ENCODE measurements around the gene IL13. TPM values are rescaled to one million over a fixed set of nuclear protein-coding genes. Genes with fewer than 3 reads are reported as not detected.

Gene IL13
- total and polyA plus RNA-seq, 5 donors, result not detected

DNA sequence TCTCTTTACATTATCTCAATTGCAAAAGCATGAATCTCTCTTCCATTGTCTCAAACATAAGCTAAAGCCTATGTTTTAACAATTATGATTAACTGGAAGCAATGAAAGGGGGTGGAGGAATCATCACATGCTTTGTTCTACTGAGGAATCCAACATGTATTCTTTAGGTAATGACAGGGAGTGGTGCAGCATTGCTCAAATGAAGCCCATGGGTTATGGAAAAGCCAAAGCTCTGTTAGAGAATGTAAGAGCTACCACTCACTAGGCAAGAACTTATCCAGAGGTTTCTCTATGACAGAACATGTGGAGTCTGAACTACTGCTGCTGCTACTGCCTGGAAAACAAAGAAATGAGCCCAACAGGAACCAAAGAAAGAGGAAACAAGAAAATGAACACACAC is 50.7 kb downstream of the IL13 start:
- Histone ChIP-seq H3K27me3 (ENCODE audit: control insufficient read depth, insufficient read depth) (no peaks in the 10 kb centered on the region), H3K4me3 (ENCODE audit: low read length) (no peak overlapping the region), H3K9me3 (ENCODE audit: control insufficient read depth, low read length) (no peaks in the 10 kb centered on the region), H3K27ac (ENCODE audit: low read length) (no peak overlapping the region), H3K4me1 (ENCODE audit: control insufficient read depth, insufficient read depth, low read length) (no peaks in the 10 kb centered on the region)
- intact Hi-C loops (cut with DNase I), result no loop called here
- DNase-seq (no peak), ATAC-seq (no peak)

Other genes starting within 250 kb of the IL13 start
- gene IRF1, start 167.4 kb upstream of the IL13 start, total RNA-seq, result 10 to 100 TPM in 3 of 4 donors, 1 to 10 TPM in 1; 9.4 to 17.9 (median 13.8) TPM
- gene IRF1, start 167.4 kb upstream of the IL13 start, polyA plus RNA-seq, result 11.7 TPM
- gene IL5, start 114.7 kb upstream of the IL13 start, total RNA-seq, result not detected
- not detected for gene IL5, start 114.7 kb upstream of the IL13 start, polyA plus RNA-seq
- gene RAD50, start 101.2 kb upstream of the IL13 start, total RNA-seq, result 10 to 100 TPM; 22.7 to 32.0 (median 29.8) TPM
- 8.0 TPM for gene RAD50, start 101.2 kb upstream of the IL13 start, polyA plus RNA-seq
- gene IL4, start 15.8 kb downstream of the IL13 start, total RNA-seq, result not detected
- not detected for gene IL4, start 15.8 kb downstream of the IL13 start, polyA plus RNA-seq
- 1 to 10 TPM; 7.4 to 9.8 (median 9.2) TPM for gene KIF3A, start 79.4 kb downstream of the IL13 start, total RNA-seq
- gene KIF3A, start 79.4 kb downstream of the IL13 start, polyA plus RNA-seq, result 4.2 TPM
- under 1 TPM in 1 of 4 donors, not detected in 3; 0.09 TPM for gene CCNI2, start 89.3 kb downstream of the IL13 start, total RNA-seq
- 0.14 TPM for gene CCNI2, start 89.3 kb downstream of the IL13 start, polyA plus RNA-seq
- gene SEPTIN8, start 119.1 kb downstream of the IL13 start, total RNA-seq, result 10 to 100 TPM; 25.8 to 33.7 (median 31.0) TPM
- gene SEPTIN8, start 119.1 kb downstream of the IL13 start, polyA plus RNA-seq, result 17.7 TPM
- under 1 TPM in 1 of 4 donors, not detected in 3; 0.11 TPM for gene SOWAHA, start 155.1 kb downstream of the IL13 start, total RNA-seq
- 0.05 TPM for gene SOWAHA, start 155.1 kb downstream of the IL13 start, polyA plus RNA-seq
- gene SHROOM1, start 172.5 kb downstream of the IL13 start, total RNA-seq, result 1 to 10 TPM; 2.9 to 5.3 (median 4.2) TPM
- gene SHROOM1, start 172.5 kb downstream of the IL13 start, polyA plus RNA-seq, result 2.9 TPM
- under 1 TPM in 3 of 4 donors, not detected in 1; 0.09 to 0.54 (median 0.14) TPM for gene GDF9, start 208.3 kb downstream of the IL13 start, total RNA-seq
- 0.18 TPM for gene GDF9, start 208.3 kb downstream of the IL13 start, polyA plus RNA-seq
- gene UQCRQ, start 208.5 kb downstream of the IL13 start, total RNA-seq, result 1,000 to 10,000 TPM in 2 of 4 donors, 100 to 1,000 TPM in 2; 978 to 1,175 (median 1,022) TPM
- gene UQCRQ, start 208.5 kb downstream of the IL13 start, polyA plus RNA-seq, result 1,317 TPM
- gene LEAP2, start 215.5 kb downstream of the IL13 start, total RNA-seq, result 1 to 10 TPM in 2 of 4 donors, under 1 TPM in 2; 0.76 to 1.9 (median 1.2) TPM
- 1.6 TPM for gene LEAP2, start 215.5 kb downstream of the IL13 start, polyA plus RNA-seq